Activated T-helper 2 cell treated with anti-CD3 and anti-CD28 coated beads, Interferon-gamma antibody, Interleukin-2, Interleukin-4, amounts not matched to agents 10 μg/mL and 5 μg/mL and 100 μg/mL, durations not matched to agents 14 hours and 24 hours and 36 hours (primary cell): ENCODE data around the gene MCF2L2. TPM values are rescaled to one million over a fixed set of nuclear protein-coding genes. Genes with fewer than 3 reads are reported as not detected.
"Not testable (repeated sequence)": the region's sequence is repeated elsewhere in the genome, so short reads cannot be mapped to it uniquely, and the experiment has no call there.

Experiments
- DNase-seq: peaks from one replicate; pipeline ENCODE4 v3.0.0; 2021; ENCODE audit warnings: low spot score
- H3K27ac Mint-ChIP-seq: one replicate; pipeline ENCODE4 v1.8.0; 2021; ENCODE audit warnings: mixed read lengths
- H3K27me3 Mint-ChIP-seq: one replicate; pipeline ENCODE4 v1.8.0; 2021; ENCODE audit warnings: low read depth, mixed read lengths
- H3K36me3 Mint-ChIP-seq: one replicate; pipeline ENCODE4 v1.8.0; 2021; ENCODE audit warnings: low read depth, mixed read lengths
- H3K4me1 Mint-ChIP-seq: one replicate; pipeline ENCODE4 v1.8.0; 2021; ENCODE audit warnings: low read depth, mixed read lengths
- H3K4me3 Mint-ChIP-seq: one replicate; pipeline ENCODE4 v1.8.0; 2021; ENCODE audit warnings: low read depth, mild to moderate bottlenecking, moderate library complexity, mixed read lengths
- H3K9me3 Mint-ChIP-seq: one replicate; pipeline ENCODE4 v1.8.0; 2021; ENCODE audit warnings: mixed read lengths
- intact Hi-C: fragments of 100-400 bp; cut with micrococcal nuclease; formaldehyde crosslinking; loops from one replicate; pipeline ENCODE4 v1.15.1; 2023
- total RNA-seq: library from RNA; stranded (reverse); gene quantifications from 2 replicates; pipeline ENCODE4 v1.2.3, GENCODE V29; 2022

The MCF2L2 gene, protein sequence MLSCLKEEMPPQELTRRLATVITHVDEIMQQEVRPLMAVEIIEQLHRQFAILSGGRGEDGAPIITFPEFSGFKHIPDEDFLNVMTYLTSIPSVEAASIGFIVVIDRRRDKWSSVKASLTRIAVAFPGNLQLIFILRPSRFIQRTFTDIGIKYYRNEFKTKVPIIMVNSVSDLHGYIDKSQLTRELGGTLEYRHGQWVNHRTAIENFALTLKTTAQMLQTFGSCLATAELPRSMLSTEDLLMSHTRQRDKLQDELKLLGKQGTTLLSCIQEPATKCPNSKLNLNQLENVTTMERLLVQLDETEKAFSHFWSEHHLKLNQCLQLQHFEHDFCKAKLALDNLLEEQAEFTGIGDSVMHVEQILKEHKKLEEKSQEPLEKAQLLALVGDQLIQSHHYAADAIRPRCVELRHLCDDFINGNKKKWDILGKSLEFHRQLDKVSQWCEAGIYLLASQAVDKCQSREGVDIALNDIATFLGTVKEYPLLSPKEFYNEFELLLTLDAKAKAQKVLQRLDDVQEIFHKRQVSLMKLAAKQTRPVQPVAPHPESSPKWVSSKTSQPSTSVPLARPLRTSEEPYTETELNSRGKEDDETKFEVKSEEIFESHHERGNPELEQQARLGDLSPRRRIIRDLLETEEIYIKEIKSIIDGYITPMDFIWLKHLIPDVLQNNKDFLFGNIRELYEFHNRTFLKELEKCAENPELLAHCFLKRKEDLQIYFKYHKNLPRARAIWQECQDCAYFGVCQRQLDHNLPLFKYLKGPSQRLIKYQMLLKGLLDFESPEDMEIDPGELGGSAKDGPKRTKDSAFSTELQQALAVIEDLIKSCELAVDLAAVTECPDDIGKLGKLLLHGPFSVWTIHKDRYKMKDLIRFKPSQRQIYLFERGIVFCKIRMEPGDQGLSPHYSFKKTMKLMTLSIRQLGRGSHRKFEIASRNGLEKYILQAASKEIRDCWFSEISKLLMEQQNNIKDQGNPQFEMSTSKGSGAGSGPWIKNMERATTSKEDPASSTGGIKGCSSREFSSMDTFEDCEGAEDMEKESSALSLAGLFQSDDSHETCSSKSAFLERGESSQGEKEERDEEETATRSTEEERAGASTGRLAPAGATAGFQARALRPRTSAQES
- total RNA-seq = 7.5 and 8.3 TPM in 2 replicates

DNA sequence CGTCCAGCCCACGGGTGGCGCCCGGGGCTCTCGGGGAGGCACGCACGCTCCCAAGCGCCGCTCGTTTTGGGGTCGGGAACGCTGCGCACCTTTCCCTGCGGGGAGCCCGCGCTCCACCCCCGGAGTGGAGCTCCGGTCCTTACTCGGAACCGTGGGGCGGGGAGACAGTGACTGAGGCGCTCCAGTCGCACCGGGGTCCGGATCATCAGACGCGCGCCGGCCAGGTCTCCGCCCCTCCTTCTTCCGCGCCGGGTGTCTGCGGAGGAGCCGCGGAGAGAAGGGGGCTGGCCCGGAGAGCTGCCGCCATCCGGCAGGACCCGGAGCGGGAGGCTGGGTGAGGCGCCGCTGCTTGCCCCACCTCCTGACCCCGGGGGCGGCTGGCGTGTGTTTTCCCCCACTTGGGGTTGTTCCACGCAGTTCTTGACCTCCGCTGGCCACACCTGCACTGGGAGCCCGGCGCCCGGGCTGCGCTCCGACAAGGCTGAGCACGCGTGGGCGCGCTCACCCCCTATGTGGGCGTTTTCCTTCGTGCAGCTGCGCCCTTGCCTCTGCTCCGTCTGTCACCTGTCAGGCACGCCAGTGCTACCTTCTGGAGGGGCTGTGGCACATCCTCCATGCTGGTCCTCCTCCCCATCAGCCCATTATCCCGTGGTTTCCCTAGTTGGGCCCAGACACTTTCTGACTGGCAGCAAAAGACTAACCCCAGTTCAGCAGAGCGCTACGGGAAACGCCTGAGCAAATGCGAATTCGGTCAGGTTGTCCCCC lies at the start of gene MCF2L2:
Gene MCF2L2 (minus strand): TSS at position 173 of the 765 bp plus-strand sequence. CDS start 642 bp downstream, outside the sequence.
- peak within 1 kb of the TSS; percentile 81 for H3K27ac Mint-ChIP-seq
- peak within 1 kb of the TSS; percentile 87 for H3K4me3 Mint-ChIP-seq
- no peaks in the 10 kb centered on the region for H3K9me3 Mint-ChIP-seq
- intact Hi-C loops = loop anchor here (1.0 kb wide), 1 partner anchor 8 kb away; no protein-coding TSS in a partner anchor
- no peaks in the 10 kb centered on the region for H3K36me3 Mint-ChIP-seq
- H3K27me3 Mint-ChIP-seq = peaks cover 8% of the 10 kb centered on the region
- DNase-seq = peak; percentile 80
- peaks cover 45% of the 10 kb centered on the region for H3K4me1 Mint-ChIP-seq

DNA sequence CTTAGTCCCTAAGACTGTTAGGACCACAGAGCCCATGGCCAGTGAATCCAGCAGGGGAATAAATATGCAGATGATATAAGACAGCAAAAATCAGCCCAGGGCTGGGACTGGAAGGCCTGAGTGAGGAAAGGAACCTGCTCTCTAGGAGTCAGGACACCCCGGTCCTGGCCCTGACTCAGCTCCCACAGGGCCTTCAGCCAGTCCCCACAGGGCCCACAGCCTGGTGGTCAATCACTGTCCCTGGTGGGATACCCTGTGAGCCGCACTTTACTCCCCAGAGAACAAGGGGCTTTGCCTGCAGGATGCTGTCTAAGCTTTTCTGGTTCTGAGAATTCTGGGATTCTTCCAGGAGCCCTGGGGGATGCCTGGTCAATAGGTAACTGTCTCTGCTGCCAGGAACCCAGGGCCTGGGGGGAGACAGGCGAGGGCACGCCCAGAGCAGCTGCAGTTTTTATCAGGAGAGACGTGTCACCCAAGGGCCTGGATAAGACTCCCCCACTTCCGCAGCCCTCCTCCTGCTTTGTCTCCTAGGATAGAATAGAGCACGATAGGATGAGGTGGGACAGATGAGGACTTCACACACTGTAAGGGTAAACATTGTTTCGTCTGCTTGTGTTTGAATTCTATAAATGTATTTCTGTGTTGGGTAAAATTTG lies 49.5 kb upstream of the MCF2L2 start:
- peaks cover 6% of the 10 kb centered on the region for H3K4me1 Mint-ChIP-seq
- H3K36me3 Mint-ChIP-seq = no peaks in the 10 kb centered on the region
- intact Hi-C loops = no loop called here
- no peak overlapping the region for H3K27ac Mint-ChIP-seq
- no peaks in the 10 kb centered on the region for H3K9me3 Mint-ChIP-seq
- H3K4me3 Mint-ChIP-seq = no peak overlapping the region
- DNase-seq = no peak
- H3K27me3 Mint-ChIP-seq = no peaks in the 10 kb centered on the region

DNA sequence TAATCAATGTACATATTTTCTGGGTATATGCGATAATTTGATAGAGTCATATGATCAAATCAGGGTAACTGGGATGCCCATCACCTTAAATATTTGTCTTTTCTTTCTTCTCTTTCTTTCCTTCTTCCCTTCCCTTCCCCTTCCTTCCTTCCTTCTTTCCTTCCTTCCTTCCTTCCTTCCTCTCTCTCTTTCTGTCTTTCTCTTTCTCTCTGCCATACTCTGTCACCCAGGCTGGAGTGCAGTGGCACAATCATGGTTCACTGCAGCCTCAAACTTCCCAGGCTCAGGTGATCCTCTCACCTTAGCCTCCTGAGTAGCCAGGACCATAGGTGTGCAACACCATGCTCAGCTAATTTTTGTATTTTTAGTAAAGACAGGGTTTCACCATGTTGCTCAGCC lies 47.3 kb upstream of the MCF2L2 start:
- H3K4me1 Mint-ChIP-seq, DNase-seq, H3K27me3 Mint-ChIP-seq, H3K4me3 Mint-ChIP-seq, H3K27ac Mint-ChIP-seq, H3K36me3 Mint-ChIP-seq, H3K9me3 Mint-ChIP-seq, intact Hi-C loops: not testable (repeated sequence)

DNA sequence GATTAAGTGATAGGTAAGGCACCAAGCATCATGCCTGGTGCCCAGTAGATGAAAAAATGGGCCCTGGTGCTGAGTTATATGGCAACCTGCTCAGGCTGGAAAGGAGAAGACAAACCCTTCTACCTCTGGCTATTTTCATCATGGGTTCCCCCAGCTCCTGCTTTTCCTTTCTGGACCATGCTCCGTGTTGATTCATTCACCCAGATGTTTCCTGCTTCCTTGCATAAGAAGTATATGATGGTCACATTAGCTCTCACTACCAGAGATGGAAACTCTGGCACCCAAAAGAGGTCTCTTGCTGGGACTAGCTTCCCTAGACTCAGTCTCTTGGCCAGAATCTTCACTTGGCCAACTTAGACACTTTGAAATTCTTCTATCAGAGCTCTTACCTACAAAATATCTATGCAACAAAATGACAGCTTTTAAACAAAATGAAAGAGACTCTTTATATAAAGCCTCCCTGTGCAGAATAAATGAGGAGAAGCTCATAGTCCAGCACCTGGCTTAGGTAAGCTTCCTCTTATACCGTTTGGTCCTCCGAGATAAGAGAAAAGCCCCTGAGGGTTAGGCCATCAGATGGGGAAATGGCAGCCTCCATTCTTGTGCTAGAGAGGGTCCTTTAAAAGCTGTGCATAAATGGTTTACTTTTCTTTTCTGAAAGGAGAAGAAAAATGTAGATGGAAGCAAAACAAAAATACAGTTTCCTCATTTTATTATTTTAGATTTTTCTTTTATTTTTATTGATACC lies 46.8 kb upstream of the MCF2L2 start:
- DNase-seq = no peak

DNA sequence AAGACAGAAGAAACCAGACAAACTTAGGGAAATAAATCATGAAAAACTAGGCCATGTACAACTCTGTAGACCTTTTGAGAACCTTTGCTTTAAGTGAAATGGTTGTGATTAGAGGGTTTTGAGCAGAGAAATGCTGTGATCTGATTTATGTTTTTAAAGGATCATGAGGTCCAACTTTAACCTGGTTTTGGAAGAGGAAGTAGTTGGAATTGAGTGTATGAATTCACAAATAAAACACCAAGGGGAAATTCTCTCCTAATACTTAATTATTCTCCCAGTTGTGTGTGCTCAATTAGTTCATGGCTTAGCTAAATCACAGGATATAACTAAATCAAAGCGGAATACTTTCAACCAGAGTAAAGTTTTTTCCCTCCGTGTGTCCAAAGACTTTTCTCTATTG lies 45.5 kb upstream of the MCF2L2 start:
- H3K27ac Mint-ChIP-seq = no peak overlapping the region
- H3K4me1 Mint-ChIP-seq = peaks cover 7% of the 10 kb centered on the region
- no peak overlapping the region for H3K4me3 Mint-ChIP-seq
- intact Hi-C loops = no loop called here
- H3K9me3 Mint-ChIP-seq = no peaks in the 10 kb centered on the region
- no peak for DNase-seq
- no peaks in the 10 kb centered on the region for H3K36me3 Mint-ChIP-seq
- H3K27me3 Mint-ChIP-seq = no peaks in the 10 kb centered on the region

More for the DNA sequence above, 46.8 kb upstream of the MCF2L2 start:
- intact Hi-C loops = no loop called here
- H3K27me3 Mint-ChIP-seq = no peaks in the 10 kb centered on the region
- no peak overlapping the region for H3K4me3 Mint-ChIP-seq
- H3K9me3 Mint-ChIP-seq = no peaks in the 10 kb centered on the region
- H3K4me1 Mint-ChIP-seq = peaks cover under 1% of the 10 kb centered on the region
- no peak overlapping the region for H3K27ac Mint-ChIP-seq
- no peaks in the 10 kb centered on the region for H3K36me3 Mint-ChIP-seq

DNA sequence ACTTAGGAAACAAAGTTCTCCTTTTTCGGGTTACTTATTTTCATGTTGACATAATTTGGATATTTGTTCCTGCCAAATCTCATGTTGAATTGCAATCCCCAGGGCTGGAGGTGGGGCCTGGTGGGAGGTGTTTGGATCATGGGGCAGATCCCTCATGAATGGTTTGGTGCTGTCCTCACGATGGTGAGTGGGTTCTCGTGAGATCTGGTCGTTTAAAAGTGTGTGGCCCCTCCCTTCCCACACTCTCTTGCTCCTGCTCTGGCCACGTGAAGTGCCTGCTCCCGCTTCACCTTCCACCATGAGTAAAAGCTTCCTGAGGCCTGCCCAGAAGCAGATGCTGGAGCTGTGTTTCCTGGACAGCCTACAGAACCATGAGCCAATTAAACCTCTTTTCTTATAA lies 43.7 kb upstream of the MCF2L2 start:
- intact Hi-C loops = no loop called here
- no peak for DNase-seq
- H3K36me3 Mint-ChIP-seq = no peaks in the 10 kb centered on the region
- H3K4me3 Mint-ChIP-seq = no peak overlapping the region
- H3K4me1 Mint-ChIP-seq = peaks cover 17% of the 10 kb centered on the region
- H3K27me3 Mint-ChIP-seq = no peaks in the 10 kb centered on the region
- H3K9me3 Mint-ChIP-seq = no peaks in the 10 kb centered on the region
- H3K27ac Mint-ChIP-seq = no peak overlapping the region

DNA sequence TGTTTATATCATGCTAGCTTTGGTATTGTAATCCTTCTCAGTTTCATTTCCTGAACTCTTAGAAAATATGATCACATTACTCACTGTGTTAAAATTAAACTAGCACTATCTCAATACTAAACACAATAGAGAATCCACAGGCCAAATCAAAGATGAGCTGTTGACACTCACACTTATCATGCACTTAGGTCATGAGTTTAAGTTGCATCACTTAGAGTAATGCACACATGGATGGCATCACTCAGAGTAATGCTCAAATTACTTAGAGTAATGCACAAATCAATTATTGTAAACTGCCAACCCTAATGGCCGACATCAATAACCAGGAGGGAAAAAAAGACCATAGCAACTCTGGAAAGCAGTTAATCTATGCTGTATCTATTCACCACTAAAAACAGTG lies 40.0 kb upstream of the MCF2L2 start:
- no peaks in the 10 kb centered on the region for H3K36me3 Mint-ChIP-seq
- intact Hi-C loops = loop anchor here (2.0 to 5.0 kb wide), 5 partner anchors 48 to 549 kb away; partner anchors contain the start of genes ABCC5 and PARL
- no peaks in the 10 kb centered on the region for H3K9me3 Mint-ChIP-seq
- DNase-seq = no peak
- no peak overlapping the region for H3K4me3 Mint-ChIP-seq
- peak overlapping the region; percentile 69 for H3K27ac Mint-ChIP-seq
- peaks cover 7% of the 10 kb centered on the region for H3K27me3 Mint-ChIP-seq
- peaks cover 17% of the 10 kb centered on the region for H3K4me1 Mint-ChIP-seq

DNA sequence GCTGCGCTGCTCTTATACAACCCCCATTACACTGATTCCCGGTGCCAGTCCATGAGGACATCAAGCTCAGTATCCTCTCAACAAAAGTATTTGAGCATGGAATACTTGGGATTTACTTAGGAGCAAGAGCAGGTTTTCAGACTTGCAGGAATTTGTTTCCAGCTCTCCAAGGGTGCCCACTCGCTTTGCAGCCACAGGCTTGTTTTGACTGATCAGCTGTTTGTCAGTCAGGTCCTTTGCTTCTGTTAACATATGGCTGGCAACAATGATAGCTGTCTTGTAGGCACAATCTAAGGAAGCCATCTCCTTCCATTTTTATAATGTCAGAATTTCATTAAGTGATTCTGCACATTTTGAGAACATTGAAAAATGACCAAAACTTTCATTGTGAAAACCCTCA lies 38.2 kb upstream of the MCF2L2 start:
- Mint-ChIP-seq H3K9me3 (no peaks in the 10 kb centered on the region), H3K36me3 (no peaks in the 10 kb centered on the region), H3K27me3 (peaks cover 12% of the 10 kb centered on the region), H3K4me1 (peaks cover 18% of the 10 kb centered on the region), H3K4me3 (no peak overlapping the region), H3K27ac (no peak overlapping the region)
- DNase-seq = no peak
- intact Hi-C loops = loop anchor here (5.0 kb wide), 2 partner anchors 499 to 551 kb away; partner anchors contain the start of gene ABCC5

DNA sequence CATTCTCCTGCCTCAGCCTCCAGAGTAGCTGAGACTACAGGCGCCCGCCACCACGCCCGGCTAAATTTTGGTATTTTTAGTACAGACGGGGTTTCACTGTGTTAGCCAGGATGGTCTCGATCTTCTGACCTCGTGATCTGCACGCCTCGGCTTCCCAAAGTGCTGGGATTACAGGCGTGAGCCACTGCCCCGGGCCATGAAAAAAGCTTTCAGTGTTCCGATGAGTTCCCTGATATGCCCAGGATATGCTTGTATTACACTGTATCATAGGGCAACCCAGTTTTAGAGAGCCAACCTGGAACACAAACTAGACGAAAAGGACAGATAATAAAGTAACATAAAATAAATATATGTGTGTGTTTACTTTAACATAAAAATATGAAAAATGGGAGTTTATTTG lies 37.3 kb upstream of the MCF2L2 start:
- H3K4me1 Mint-ChIP-seq = peaks cover 18% of the 10 kb centered on the region
- DNase-seq, H3K4me3 Mint-ChIP-seq, H3K36me3 Mint-ChIP-seq, H3K27ac Mint-ChIP-seq, H3K9me3 Mint-ChIP-seq: not testable (repeated sequence)
- intact Hi-C loops = loop anchor here (5.0 kb wide), 2 partner anchors 498 to 552 kb away; partner anchors contain the start of gene ABCC5
- H3K27me3 Mint-ChIP-seq = peaks cover 12% of the 10 kb centered on the region

DNA sequence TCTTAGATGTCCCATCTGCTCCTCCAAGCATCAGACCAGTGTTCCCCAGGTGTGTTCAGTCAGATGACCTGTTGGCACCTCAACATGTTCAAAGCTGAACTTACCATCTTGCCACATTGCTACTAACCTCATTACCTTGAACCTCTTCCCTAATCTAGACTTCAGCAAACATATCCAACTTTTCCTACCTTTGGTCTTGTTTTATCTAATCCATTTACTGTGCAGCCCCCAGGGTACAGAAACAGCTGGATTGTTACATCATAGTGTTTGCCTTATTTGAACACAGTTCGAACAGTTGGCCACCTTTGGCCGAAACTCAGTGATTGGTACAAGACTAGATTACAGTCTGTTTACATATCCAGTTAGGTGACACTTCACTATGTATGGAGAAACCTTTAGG lies 36.1 kb upstream of the MCF2L2 start:
- no peak for DNase-seq
- Mint-ChIP-seq H3K27me3 (peaks cover 14% of the 10 kb centered on the region), H3K27ac (no peak overlapping the region), H3K36me3 (no peaks in the 10 kb centered on the region), H3K4me1 (peaks cover 16% of the 10 kb centered on the region), H3K4me3 (no peak overlapping the region), H3K9me3 (no peaks in the 10 kb centered on the region)
- intact Hi-C loops = no loop called here
